Activated CD4-positive, alpha-beta memory T cell treated with anti-CD3 and anti-CD28 coated beads, Interleukin-2, amount 10 ng/mL, durations not matched to agents 7 days and 5 days (primary cell): ENCODE results near the gene TPSB2. TPM values are rescaled to one million over a fixed set of nuclear protein-coding genes. Genes with fewer than 3 reads are reported as not detected.
"Not testable (repeated sequence)": the region's sequence is repeated elsewhere in the genome, so short reads cannot be mapped to it uniquely, and the experiment has no call there.

Source experiments
- CTCF ChIA-PET: fragments of 350-600 bp; sonication (Branson Sonifier 250); formaldehyde crosslinking; loops from one replicate; lab custom pipeline; 2021; ENCODE audit warnings: antibody characterized with exemption, inconsistent platforms; lab: Charles Lee
- POLR2A ChIA-PET: fragments of 350-600 bp; sonication (Branson Sonifier 250); formaldehyde crosslinking; loops from one replicate; lab custom pipeline; 2021; ENCODE audit warnings: antibody characterized with exemption; lab: Charles Lee
- DNase-seq: peaks from one replicate; pipeline ENCODE4 v3.0.0-alpha.2; 2020
- H3K27ac Mint-ChIP-seq: one replicate; pipeline ENCODE4 v1.8.0; 2021; ENCODE audit warnings: mild to moderate bottlenecking, mixed read lengths
- H3K27me3 Mint-ChIP-seq: one replicate; pipeline ENCODE4 v1.8.0; 2021; ENCODE audit warnings: mixed read lengths
- H3K36me3 Mint-ChIP-seq: one replicate; pipeline ENCODE4 v1.8.0; 2021; ENCODE audit warnings: low read depth, mixed read lengths
- H3K4me1 Mint-ChIP-seq: one replicate; pipeline ENCODE4 v1.8.0; 2021; ENCODE audit warnings: mixed read lengths
- H3K4me3 Mint-ChIP-seq: one replicate; pipeline ENCODE4 v1.8.0; 2021; ENCODE audit warnings: mild to moderate bottlenecking, mixed read lengths
- H3K9me3 Mint-ChIP-seq: one replicate; pipeline ENCODE4 v1.8.0; 2021; ENCODE audit warnings: mixed read lengths
- total RNA-seq, 2 experiments: library from RNA; stranded (reverse); gene quantifications; one replicate each; pipeline ENCODE4 v1.2.3, GENCODE V29; 2021

Gene TPSB2
- total RNA-seq, 2 experiments from 2014 or later: not detected

GRCh38 chr16:1206326-1206725 is 23.7 kb downstream of the TPSB2 start:
- no peaks in the 10 kb centered on the region for H3K27me3 Mint-ChIP-seq
- no peak for DNase-seq
- CTCF ChIA-PET: no interaction called here
- H3K4me3 Mint-ChIP-seq: no peak overlapping the region
- H3K27ac Mint-ChIP-seq: no peak overlapping the region
- POLR2A ChIA-PET: no interaction called here
- H3K4me1 Mint-ChIP-seq: peaks cover 4% of the 10 kb centered on the region
- H3K36me3 Mint-ChIP-seq: no peaks in the 10 kb centered on the region
- no peaks in the 10 kb centered on the region for H3K9me3 Mint-ChIP-seq

- peaks cover 4% of the 10 kb centered on the region for H3K4me1 Mint-ChIP-seq
- ChIA-PET POLR2A (no interaction called here), CTCF (no interaction called here)
- H3K36me3 Mint-ChIP-seq: no peaks in the 10 kb centered on the region
- DNase-seq: no peak
- no peak overlapping the region for H3K4me3 Mint-ChIP-seq
- no peaks in the 10 kb centered on the region for H3K27me3 Mint-ChIP-seq
- peaks cover 2% of the 10 kb centered on the region for H3K9me3 Mint-ChIP-seq
- no peak overlapping the region for H3K27ac Mint-ChIP-seq
Observed at GRCh38 chr16:1204933-1205332, 25.1 kb downstream of the TPSB2 start.

- ChIA-PET CTCF (no interaction called here), POLR2A (no interaction called here)
- H3K9me3 Mint-ChIP-seq: peaks cover 5% of the 10 kb centered on the region
- H3K36me3 Mint-ChIP-seq: no peaks in the 10 kb centered on the region
- no peak overlapping the region for H3K4me3 Mint-ChIP-seq
- H3K4me1 Mint-ChIP-seq: no peaks in the 10 kb centered on the region
- H3K27ac Mint-ChIP-seq: no peak overlapping the region
- no peak for DNase-seq
- H3K27me3 Mint-ChIP-seq: no peaks in the 10 kb centered on the region
Observed at GRCh38 chr16:1202274-1202673, 27.7 kb downstream of the TPSB2 start.

- CTCF ChIA-PET: no interaction called here
- Mint-ChIP-seq H3K4me1 (no peaks in the 10 kb centered on the region), H3K4me3 (no peak overlapping the region), H3K36me3 (no peaks in the 10 kb centered on the region), H3K27me3 (no peaks in the 10 kb centered on the region), H3K27ac (no peak overlapping the region), H3K9me3 (peaks cover 5% of the 10 kb centered on the region)
- no peak for DNase-seq
- POLR2A ChIA-PET: no interaction called here
Observed at GRCh38 chr16:1201444-1201843, 28.5 kb downstream of the TPSB2 start.

GRCh38 chr16:1200014-1200627 is 29.9 kb downstream of the TPSB2 start:
- Mint-ChIP-seq H3K36me3 (no peaks in the 10 kb centered on the region), H3K4me1 (no peaks in the 10 kb centered on the region)
- CTCF ChIA-PET: no interaction called here

GRCh38 chr16:1199347-1200013 is 30.5 kb downstream of the TPSB2 start:
- ChIA-PET POLR2A (no interaction called here), CTCF (no interaction called here)
- Mint-ChIP-seq H3K27me3 (no peaks in the 10 kb centered on the region), H3K27ac (no peak overlapping the region), H3K4me3 (no peak overlapping the region), H3K9me3 (peaks cover 5% of the 10 kb centered on the region), H3K4me1 (no peaks in the 10 kb centered on the region), H3K36me3 (no peaks in the 10 kb centered on the region)
- no peak for DNase-seq

More at GRCh38 chr16:1200014-1200627, 29.9 kb downstream of the TPSB2 start:
- DNase-seq: no peak
- Mint-ChIP-seq H3K9me3 (peaks cover 5% of the 10 kb centered on the region), H3K27ac (no peak overlapping the region), H3K4me3 (no peak overlapping the region), H3K27me3 (no peaks in the 10 kb centered on the region)
- POLR2A ChIA-PET: no interaction called here

GRCh38 chr16:1198671-1199346 is 31.2 kb downstream of the TPSB2 start:
- H3K36me3 Mint-ChIP-seq, H3K4me1 Mint-ChIP-seq, DNase-seq, H3K9me3 Mint-ChIP-seq, H3K27ac Mint-ChIP-seq, H3K27me3 Mint-ChIP-seq, H3K4me3 Mint-ChIP-seq, POLR2A ChIA-PET, CTCF ChIA-PET: not testable (repeated sequence)

GRCh38 chr16:1198194-1198593 is 31.8 kb downstream of the TPSB2 start:
- H3K36me3 Mint-ChIP-seq: no peaks in the 10 kb centered on the region
- peaks cover 5% of the 10 kb centered on the region for H3K9me3 Mint-ChIP-seq
- no peak for DNase-seq
- no peaks in the 10 kb centered on the region for H3K27me3 Mint-ChIP-seq
- no peak overlapping the region for H3K27ac Mint-ChIP-seq
- POLR2A ChIA-PET: no interaction called here
- H3K4me1 Mint-ChIP-seq: no peaks in the 10 kb centered on the region
- H3K4me3 Mint-ChIP-seq: no peak overlapping the region
- CTCF ChIA-PET: no interaction called here

GRCh38 chr16:1197237-1197866 is 32.6 kb downstream of the TPSB2 start:
- ChIA-PET CTCF (no interaction called here), POLR2A (no interaction called here)
- Mint-ChIP-seq H3K9me3 (peaks cover 5% of the 10 kb centered on the region), H3K4me1 (no peaks in the 10 kb centered on the region), H3K27ac (no peak overlapping the region), H3K36me3 (no peaks in the 10 kb centered on the region), H3K27me3 (no peaks in the 10 kb centered on the region), H3K4me3 (no peak overlapping the region)
- DNase-seq: no peak

- H3K27ac Mint-ChIP-seq: no peak overlapping the region
- no peak for DNase-seq
- no peak overlapping the region for H3K4me3 Mint-ChIP-seq
- no peaks in the 10 kb centered on the region for H3K27me3 Mint-ChIP-seq
- POLR2A ChIA-PET: no interaction called here
- H3K9me3 Mint-ChIP-seq: peaks cover 5% of the 10 kb centered on the region
- H3K36me3 Mint-ChIP-seq: no peaks in the 10 kb centered on the region
- CTCF ChIA-PET: interaction anchor here (0.5 kb wide), 1 partner anchor 1278 kb away, joined by 3 read pairs; the partner anchor contains the start of gene TBC1D24
- no peaks in the 10 kb centered on the region for H3K4me1 Mint-ChIP-seq
Observed at GRCh38 chr16:1196494-1196893, 33.5 kb downstream of the TPSB2 start.

GRCh38 chr16:1195393-1195666 is 34.7 kb downstream of the TPSB2 start:
- Mint-ChIP-seq H3K36me3 (no peaks in the 10 kb centered on the region), H3K9me3 (peaks cover 5% of the 10 kb centered on the region), H3K4me1 (no peaks in the 10 kb centered on the region), H3K27ac (no peak overlapping the region), H3K27me3 (no peaks in the 10 kb centered on the region), H3K4me3 (no peak overlapping the region)
- DNase-seq: no peak
- ChIA-PET POLR2A (no interaction called here), CTCF (no interaction called here)

- no peaks in the 10 kb centered on the region for H3K27me3 Mint-ChIP-seq
- CTCF ChIA-PET: no interaction called here
- H3K36me3 Mint-ChIP-seq: no peaks in the 10 kb centered on the region
Observed at GRCh38 chr16:1194665-1195392, 35.2 kb downstream of the TPSB2 start.

More at GRCh38 chr16:1194665-1195392, 35.2 kb downstream of the TPSB2 start:
- peaks cover 2% of the 10 kb centered on the region for H3K9me3 Mint-ChIP-seq
- POLR2A ChIA-PET: no interaction called here
- H3K4me1 Mint-ChIP-seq: no peaks in the 10 kb centered on the region
- no peak for DNase-seq
- no peak overlapping the region for H3K4me3 Mint-ChIP-seq
- H3K27ac Mint-ChIP-seq: no peak overlapping the region
